Pancreas (tissue), 10 donors: ENCODE measurements around the gene ARHGAP22. TPM values are rescaled to one million over a fixed set of nuclear protein-coding genes. Genes with fewer than 3 reads are reported as not detected.

ENCODE experiments used
- ATAC-seq, 4 donors: fragments of 200-7000 bp; cut with Tn5 transposase; one replicate each; pipeline versions ENCODE4 v1.8.0 to v1.9.1; 2020; ENCODE audit warnings: mild to moderate bottlenecking in 4 of 4, moderate library complexity in 4 of 4
- DNase-seq, 6 donors: peaks; one replicate each; pipeline ENCODE4 v3.0.0-alpha.2; 2020
- FAIRE-seq: peaks from 2 replicates; lab custom pipeline; 2012; peaks lifted over from hg19 to GRCh38; lab: Jason Lieb, UNC
- H3K27ac ChIP-seq, 4 donors: fragments of 200-600 bp; sonication (generic); 1 replicate in 3 of 4; 2 replicates in 1 of 4; pipeline versions ENCODE4 v1.5.0 to v1.8.0; 2020
- H3K27me3 ChIP-seq, 4 donors: fragments of 200-600 bp; one replicate each; pipeline ENCODE4 v1.8.0; 2021
- H3K36me3 ChIP-seq, 3 donors: fragments of 200-600 bp; sonication (generic) in 1 of 3; one replicate each; pipeline versions ENCODE4 v1.5.0 to v1.8.0; 2020 to 2021
- H3K4me1 ChIP-seq, 3 donors: fragments of 200-600 bp; one replicate each; pipeline ENCODE4 v1.8.0; 2021
- H3K4me3 ChIP-seq, 4 donors: fragments of 200-600 bp; sonication (generic) in 2 of 4; one replicate each; pipeline versions ENCODE4 v1.5.0 to v1.8.0; 2020 to 2021
- H3K9me3 ChIP-seq, 4 donors: fragments of 200-600 bp; one replicate each; pipeline ENCODE4 v1.8.0; 2021
- CTCF ChIP-seq, 4 donors: fragments of 200-600 bp; sonication (generic) in 3 of 4; IDR thresholded peaks; one replicate each; pipeline versions ENCODE4 v1.5.0 to v1.8.0; 2021; ENCODE audit warnings: antibody characterized with exemption in 4 of 4
- WGBS, 2 donors: extraction: QIAGEN DNeasy Blood & Tissue Kit; methylation state at CpG; one replicate each; pipeline ENCODE4 v1.1.7; 2013; 5-methylcytosine and 5-hydroxymethylcytosine counted together
- intact Hi-C, 3 donors: fragments of 100-400 bp; cut with DNase I; formaldehyde crosslinking; loops; one replicate each; pipeline versions ENCODE4 v1.11.1 to v1.14.2; 2022
- polyA plus RNA-seq, 2 donors: library from polyadenylated mRNA; stranded (reverse); fragments of 200-250 nt; gene quantifications; one replicate each; pipeline ENCODE4 v1.2.3, GENCODE V29; 2013
- total RNA-seq, 6 donors: library from RNA; stranded (reverse); fragmentation: NEBNext Ultra II Directional in 4 of 6; extraction: Animal tissue kit (Norgen Biotek cat#: 25700) in 4 of 6; gene quantifications; one replicate each; pipeline versions ENCODE4 v1.2.1 to v1.2.4, GENCODE V29; 2021 to 2023
- donor health status: healthy with polysubstance abuse.
- donor health status: DM: no; HTN: no; CAD: no; lungs with moderate emphysema.
- donor health status: DM: no; HTN: no; CAD: no.
- donor health status: control.
- donor health status: control.
- donor health status: Bipolar disorder and iron deficiency.
- donor health status: DM: yes; HTN: yes; CAD: no.
- donor health status: DM: no; HTN: no; CAD: no.
- donor health status: DM: no; HTN: no; CAD: no.
- donor health status: DM: yes; HTN: yes; CAD: no.

Gene ARHGAP22
- total and polyA plus RNA-seq, 8 donors, result 1.1 to 6.0 (median 1.9) TPM

GRCh38 chr10:48526846-48527505 is 77.9 kb downstream of the ARHGAP22 start:
- FAIRE-seq (no peak), DNase-seq (no peak), ATAC-seq (no peak)
- 79 to 84% methylated on average over 2 of the region's 2 CpGs for WGBS, 2 donors
- H3K4me1 ChIP-seq, result peaks cover 0 to 5% (median 4%) of the 10 kb centered on the region in 3 donors
- H3K36me3 ChIP-seq, result no peaks in the 10 kb centered on the region
- H3K27ac ChIP-seq, result no peak overlapping the region
- H3K4me3 ChIP-seq, result no peak overlapping the region
- intact Hi-C loops, result no loop called here
- no peak for TF ChIP-seq CTCF (IDR thresholded peaks at IDR 0.05)
- H3K27me3 ChIP-seq, result peaks cover 0 to 6% (median 0%) of the 10 kb centered on the region in 4 donors
- no peaks in the 10 kb centered on the region for H3K9me3 ChIP-seq

GRCh38 chr10:48526011-48526821 is 78.7 kb downstream of the ARHGAP22 start:
- H3K4me3 ChIP-seq, result no peak overlapping the region
- ATAC-seq (no peak), DNase-seq (no peak), FAIRE-seq (no peak)
- intact Hi-C loops, result no loop called here
- no peaks in the 10 kb centered on the region for H3K9me3 ChIP-seq
- no peaks in the 10 kb centered on the region for H3K36me3 ChIP-seq
- H3K27me3 ChIP-seq, result peaks cover 0 to 10% (median 0%) of the 10 kb centered on the region in 4 donors
- H3K4me1 ChIP-seq, result peaks cover 0 to 5% (median 4%) of the 10 kb centered on the region in 3 donors
- H3K27ac ChIP-seq, result no peak overlapping the region
- TF ChIP-seq CTCF (IDR thresholded peaks at IDR 0.05), result no peak
- 18 to 22% methylated on average over 14 of the region's 14 CpGs for WGBS, 2 donors

GRCh38 chr10:48525113-48525512 is 79.8 kb downstream of the ARHGAP22 start:
- Histone ChIP-seq H3K27ac (no peak overlapping the region), H3K4me1 (peaks cover 0 to 5% (median 4%) of the 10 kb centered on the region in 3 donors), H3K36me3 (no peaks in the 10 kb centered on the region), H3K9me3 (no peaks in the 10 kb centered on the region), H3K4me3 (no peak overlapping the region), H3K27me3 (peaks cover 0 to 10% (median 0%) of the 10 kb centered on the region in 4 donors)
- FAIRE-seq (no peak), ATAC-seq (no peak), DNase-seq (no peak)
- WGBS, 2 donors, result 94 to 96% methylated on average over 5 of the region's 5 CpGs
- intact Hi-C loops, result no loop called here
- TF ChIP-seq CTCF (IDR thresholded peaks at IDR 0.05), result no peak

- Histone ChIP-seq H3K9me3 (no peaks in the 10 kb centered on the region), H3K36me3 (no peaks in the 10 kb centered on the region), H3K4me3 (peak overlapping the region in 3 of 4 donors; percentile 17 to 50 (median 38)), H3K27me3 (peaks cover 0 to 10% (median 0%) of the 10 kb centered on the region in 4 donors), H3K27ac (no peak overlapping the region), H3K4me1 (peaks cover 0 to 5% (median 4%) of the 10 kb centered on the region in 3 donors)
- ATAC-seq, result peak; percentile 48 to 65 (median 52)
- intact Hi-C loops, result no loop called here
- WGBS, 2 donors, result 5% methylated on average over 53 to 93 of the region's 93 CpGs
- peak in 2 of 6 donors; percentile 66 to 77 for DNase-seq
- no peak for FAIRE-seq
- TF ChIP-seq CTCF (IDR thresholded peaks at IDR 0.05), result peak in 2 of 4 donors; percentile 19 to 25
These were observed 80.8 kb downstream of the ARHGAP22 start for GRCh38 chr10:48523820-48524758.
